ENCODE data around the gene PHYHD1.

The PHYHD1 gene

GRCh38 chr9:128920381-128921058, at the start of gene PHYHD1:
PHYHD1 (plus strand) TSS chr9:128920982; CDS start chr9:128922324, 1,342 bp downstream.
- no peak for ATAC-seq
- no peak for DNase-seq

GRCh38 chr9:128877852-128878251, 42.9 kb upstream of the PHYHD1 start:
- no peak for DNase-seq
- ATAC-seq: no peak

- peak; percentile 99 for DNase-seq
- ATAC-seq: peak; percentile 96
These were observed 38.7 kb upstream of the PHYHD1 start, which contains the start of the genes KYAT1 and LRRC8A for GRCh38 chr9:128881884-128882676. KYAT1 (minus strand) TSS chr9:128881950; CDS start chr9:128845405, 36,545 bp downstream. LRRC8A (plus strand) TSS chr9:128882133; CDS start chr9:128907165, 25,032 bp downstream.

- DNase-seq (peak; percentile 33), ATAC-seq (no peak)
These were observed 37.8 kb upstream of the PHYHD1 start for GRCh38 chr9:128882677-128883603.

GRCh38 chr9:128884164-128884563, 36.6 kb upstream of the PHYHD1 start:
- DNase-seq (no peak), ATAC-seq (no peak)

- ATAC-seq: no peak
- DNase-seq: no peak
These were observed 35.4 kb upstream of the PHYHD1 start for GRCh38 chr9:128885376-128885775.

GRCh38 chr9:128885798-128886197, 35.0 kb upstream of the PHYHD1 start:
- ATAC-seq (no peak), DNase-seq (no peak)

- DNase-seq (no peak), ATAC-seq (no peak)
These were observed 34.4 kb upstream of the PHYHD1 start for GRCh38 chr9:128886211-128886891.

- no peak for DNase-seq
- ATAC-seq: no peak
These were observed 33.7 kb upstream of the PHYHD1 start for GRCh38 chr9:128887049-128887448.

- DNase-seq: no peak
- no peak for ATAC-seq
These were observed 32.9 kb upstream of the PHYHD1 start for GRCh38 chr9:128887914-128888350.

GRCh38 chr9:128891321-128892220, 29.2 kb upstream of the PHYHD1 start:
- no peak for ATAC-seq

GRCh38 chr9:128892221-128892921, 28.4 kb upstream of the PHYHD1 start:
- DNase-seq (peak; percentile 38), ATAC-seq (peak; percentile 76)

More at GRCh38 chr9:128891321-128892220, 29.2 kb upstream of the PHYHD1 start:
- no peak for DNase-seq

- ATAC-seq: no peak
- DNase-seq: no peak
These were observed 27.4 kb upstream of the PHYHD1 start for GRCh38 chr9:128893354-128893753.

- DNase-seq (no peak), ATAC-seq (no peak)
These were observed 26.0 kb upstream of the PHYHD1 start for GRCh38 chr9:128894764-128895163.

GRCh38 chr9:128895556-128895955, 25.2 kb upstream of the PHYHD1 start:
- no peak for ATAC-seq
- DNase-seq: no peak

GRCh38 chr9:128898382-128898781, 22.4 kb upstream of the PHYHD1 start:
- DNase-seq (no peak), ATAC-seq (no peak)

GRCh38 chr9:128898845-128899565, 21.8 kb upstream of the PHYHD1 start:
- no peak for ATAC-seq
- no peak for DNase-seq

GRCh38 chr9:128899566-128900322, 21.0 kb upstream of the PHYHD1 start:
- DNase-seq (peak; percentile 39), ATAC-seq (peak; percentile 64)

Data from stimulated activated naive CD8-positive, alpha-beta T cell treated with anti-CD3 and anti-CD28 coated beads, Interleukin-15, Interleukin-2, amounts not matched to agents 100 U/mL and 50 U/mL, for 24 hours (primary cell).